ENCODE results near the gene SLC2A4. TPM values are rescaled to one million over a fixed set of nuclear protein-coding genes. Genes with fewer than 3 reads are reported as not detected.

The SLC2A4 gene
- total RNA-seq, 1 donor from 2014 or later = 4.9 TPM

DNA sequence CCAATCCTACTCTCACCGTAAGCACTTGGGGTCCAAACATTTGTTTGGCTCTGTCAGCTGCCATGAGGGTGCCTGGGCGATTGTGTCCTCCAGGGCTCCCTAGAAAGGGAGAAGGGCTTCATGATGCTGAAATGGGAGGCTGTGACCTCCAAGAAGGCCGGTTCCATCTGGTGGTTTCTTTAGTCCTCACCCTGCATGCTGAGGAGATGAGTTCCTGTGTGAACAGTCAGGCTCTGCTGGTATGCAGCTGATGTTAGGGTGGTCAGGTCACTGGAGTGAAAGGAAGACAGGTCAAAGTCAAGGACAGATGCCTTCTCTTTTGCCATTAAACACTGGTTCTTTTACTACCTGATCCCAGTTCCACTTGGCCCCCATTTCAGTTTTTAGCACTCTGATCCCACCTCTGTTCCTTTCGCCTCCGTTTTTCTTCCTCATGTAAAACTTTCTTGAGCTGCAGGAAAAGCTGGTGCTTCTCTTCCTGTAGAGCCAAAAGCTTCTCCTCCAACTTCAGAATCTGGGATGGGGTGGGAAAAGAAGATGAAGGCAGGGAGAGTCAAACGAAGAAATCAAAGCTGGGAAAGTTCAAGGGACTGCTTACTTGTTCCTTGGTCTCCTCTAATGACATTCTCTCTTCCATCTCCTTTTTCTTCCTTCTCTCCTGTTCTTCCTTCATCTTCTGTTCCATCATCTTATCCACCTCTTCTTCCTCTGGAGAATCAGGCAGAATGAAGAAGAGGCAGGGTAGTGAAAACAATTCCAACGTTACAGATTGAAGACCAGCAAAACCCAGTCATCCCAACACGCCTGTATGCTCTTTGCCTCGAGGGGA, 32.6 kb downstream of the SLC2A4 start:
- Histone ChIP-seq H3K9me3 (no peaks in the 10 kb centered on the region), H3K27me3 (no peaks in the 10 kb centered on the region), H3K4me1 (peaks cover 13 to 41% of the 10 kb centered on the region in 2 donors), H3K27ac (peak overlapping the region; percentile 93 to 95), H3K4me3 (peak overlapping the region; percentile 81 to 88), H3K36me3 (peaks cover 66 to 67% of the 10 kb centered on the region in 2 donors)
- no peak for DNase-seq (ENCODE audit: low spot score in 2 of 2)
- intact Hi-C loops (cut with DNase I) = no loop called here
- no peak for TF ChIP-seq CTCF (IDR thresholded peaks at IDR 0.05)

- Histone ChIP-seq H3K4me1 (peaks cover 10 to 33% of the 10 kb centered on the region in 2 donors), H3K9me3 (no peaks in the 10 kb centered on the region), H3K4me3 (peak within 1 kb of the TSS; percentile 81 to 88), H3K36me3 (peaks cover 60 to 64% of the 10 kb centered on the region in 2 donors), H3K27me3 (no peaks in the 10 kb centered on the region), H3K27ac (peak within 1 kb of the TSS; percentile 93 to 95)
- TF ChIP-seq CTCF (IDR thresholded peaks at IDR 0.05) = no peak
- intact Hi-C loops (cut with DNase I) = loop anchor here (1.0 kb wide), 1 partner anchor 14 kb away; the partner anchor contains the start of gene NEURL4
- DNase-seq (ENCODE audit: low spot score in 2 of 2) = peak; percentile 61 to 96
Observed at GRCh38 chr17:7314719-7315569, 33.4 kb downstream of the SLC2A4 start, which contains the start of gene GPS2. Gene GPS2 (minus strand): TSS chr17:7315360. CDS start chr17:7315052, 308 bp downstream.

GRCh38 chr17:7315570-7316235, 34.2 kb downstream of the SLC2A4 start:
- peak overlapping the region; percentile 81 to 88 for H3K4me3 ChIP-seq
- H3K9me3 ChIP-seq = no peaks in the 10 kb centered on the region
- H3K4me1 ChIP-seq = peaks cover 10 to 25% of the 10 kb centered on the region in 2 donors
- no peak for DNase-seq (ENCODE audit: low spot score in 2 of 2)
- intact Hi-C loops (cut with DNase I) = loop anchor here (1.0 kb wide), 1 partner anchor 14 kb away; the partner anchor contains the start of gene NEURL4
- peak overlapping the region; percentile 93 to 95 for H3K27ac ChIP-seq
- H3K27me3 ChIP-seq = no peaks in the 10 kb centered on the region
- H3K36me3 ChIP-seq = peaks cover 60 to 63% of the 10 kb centered on the region in 2 donors
- TF ChIP-seq CTCF (IDR thresholded peaks at IDR 0.05) = no peak

DNA sequence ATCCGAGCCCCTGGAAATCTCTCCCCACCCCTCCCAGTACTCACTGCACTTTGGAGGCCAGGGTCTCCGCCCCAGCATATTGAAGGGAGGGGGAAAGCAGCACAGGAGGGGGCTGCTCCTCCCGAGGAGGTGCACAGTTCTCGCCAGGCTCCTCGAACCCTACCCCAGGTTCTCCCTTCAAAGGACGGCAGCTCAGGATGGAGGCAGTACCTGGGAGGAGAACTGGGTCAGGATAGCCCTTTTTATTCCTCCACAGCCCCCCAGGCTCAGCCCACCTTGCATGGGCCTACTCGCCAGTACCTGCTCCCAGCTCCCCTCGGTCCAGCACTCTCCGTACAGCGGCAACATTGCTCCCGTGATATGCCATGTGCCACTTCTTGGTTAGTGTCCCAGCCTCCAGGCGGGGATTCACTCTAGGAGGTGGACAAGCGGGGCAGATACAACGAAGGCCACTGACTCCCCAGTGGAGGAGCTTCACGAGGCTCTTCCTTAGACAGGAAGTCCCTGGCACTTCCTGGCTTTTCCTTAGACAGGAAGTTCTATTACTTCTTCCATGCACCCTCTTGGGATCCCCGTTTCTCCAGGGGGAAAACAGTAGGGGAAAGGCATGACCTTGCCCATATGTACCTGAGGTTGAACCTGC, 35.8 kb downstream of the SLC2A4 start:
- DNase-seq (ENCODE audit: low spot score in 2 of 2) = no peak
- no peak overlapping the region for H3K27ac ChIP-seq
- H3K4me1 ChIP-seq = peaks cover 10 to 24% of the 10 kb centered on the region in 2 donors
- no peaks in the 10 kb centered on the region for H3K27me3 ChIP-seq
- no peak overlapping the region for H3K4me3 ChIP-seq
- TF ChIP-seq CTCF (IDR thresholded peaks at IDR 0.05) = no peak
- intact Hi-C loops (cut with DNase I) = no loop called here
- H3K36me3 ChIP-seq = peaks cover 60 to 63% of the 10 kb centered on the region in 2 donors
- H3K9me3 ChIP-seq = no peaks in the 10 kb centered on the region
